H1 (cell line): ENCODE data around the gene TRIM9. TPM values are rescaled to one million over a fixed set of nuclear protein-coding genes. Genes with fewer than 3 reads are reported as not detected.

Experiments
- CTCF ChIA-PET: fragments of 300-600 bp; sonication (Branson Sonifier 250); formaldehyde crosslinking; loops from one replicate; lab custom pipeline; 2021; ENCODE audit not compliant: partially characterized antibody; lab: Charles Lee
- POLR2A ChIA-PET: fragments of 300-600 bp; sonication (Branson Sonifier 250); formaldehyde crosslinking; loops from one replicate; lab custom pipeline; 2021; ENCODE audit warnings: inconsistent platforms; ENCODE audit not compliant: partially characterized antibody; lab: Charles Lee
- DNase-seq, 2 experiments: peaks; one replicate each; pipeline versions ENCODE4 v3.0.0 to v3.0.0-alpha.2; 2010 to 2022; ENCODE audit warnings: low spot score in 2 of 2, low read depth in 1 of 2, mixed read lengths in 1 of 2
- FAIRE-seq: peaks from 2 replicates; lab custom pipeline; 2011; peaks lifted over from hg19 to GRCh38; lab: Jason Lieb, UNC
- H2AFZ ChIP-seq: 2 replicates; pipeline ENCODE4 v1.8.1; 2012; ENCODE audit warnings: low read length, inconsistent platforms
- H2AK5ac ChIP-seq: 2 replicates; pipeline ENCODE4 v1.6.1; 2013; ENCODE audit warnings: low read depth, low read length
- H2BK120ac ChIP-seq: replicated peaks from 2 replicates; pipeline ENCODE3; 2013; ENCODE audit warnings: low read depth, low read length, inconsistent platforms
- H2BK12ac ChIP-seq: 2 replicates; pipeline ENCODE4 v1.6.1; 2013; ENCODE audit warnings: low read depth, low read length
- H2BK15ac ChIP-seq: 2 replicates; pipeline ENCODE4 v1.6.1; 2013; ENCODE audit warnings: low read length
- H2BK20ac ChIP-seq: 2 replicates; pipeline ENCODE4 v1.6.1; 2013; ENCODE audit warnings: low read length
- H2BK5ac ChIP-seq: 2 replicates; pipeline ENCODE4 v1.6.1; 2013; ENCODE audit warnings: low read depth, low read length
- H3K14ac ChIP-seq: 2 replicates; pipeline ENCODE4 v1.6.1; 2013; ENCODE audit warnings: inconsistent platforms; ENCODE audit not compliant: insufficient read length
- H3K18ac ChIP-seq: 2 replicates; pipeline ENCODE4 v1.6.1; 2013; ENCODE audit warnings: low read length; ENCODE audit errors: extremely low read depth
- H3K23ac ChIP-seq: 2 replicates; pipeline ENCODE4 v1.6.1; 2013; ENCODE audit warnings: inconsistent platforms; ENCODE audit not compliant: insufficient read length
- H3K23me2 ChIP-seq: 2 replicates; pipeline ENCODE4 v1.6.1; 2013; ENCODE audit warnings: low read depth, low read length
- H3K27ac ChIP-seq: 2 replicates; pipeline ENCODE4 v1.6.1; 2011; ENCODE audit warnings: low read depth, low read length, inconsistent platforms
- H3K27me3 ChIP-seq, 4 experiments: replicated peaks in 1 of 4; 1 replicate in 1 of 4; 2 replicates in 3 of 4; pipeline versions ENCODE4 v1.6.1 to v1.8.1; 2011 to 2013; ENCODE audit warnings: low read length in 3 of 4, mild to moderate bottlenecking in 3 of 4, inconsistent platforms in 2 of 4, mixed read lengths in 2 of 4, moderate library complexity in 1 of 4; ENCODE audit not compliant: control insufficient read depth in 3 of 4, insufficient read depth in 3 of 4; ENCODE audit errors: extremely low read depth in 1 of 4
- H3K36me3 ChIP-seq, 4 experiments: 2 replicates each; pipeline versions ENCODE4 v1.6.1 to v1.8.1; 2011 to 2013; ENCODE audit warnings: mild to moderate bottlenecking in 4 of 4, low read length in 3 of 4, moderate library complexity in 2 of 4, control low read depth in 1 of 4, inconsistent platforms in 1 of 4; ENCODE audit not compliant: insufficient read depth in 4 of 4, control insufficient read depth in 2 of 4
- H3K4ac ChIP-seq: replicated peaks from 2 replicates; pipeline ENCODE3; 2013; ENCODE audit warnings: low read length, low read depth, mixed read lengths, inconsistent platforms; ENCODE audit not compliant: insufficient read length
- H3K4me1 ChIP-seq, 4 experiments: replicated peaks in 1 of 4; 1 replicate in 1 of 4; 2 replicates in 3 of 4; pipeline versions ENCODE4 v1.6.1 to v1.8.1; 2011 to 2013; ENCODE audit warnings: low read length in 3 of 4, inconsistent platforms in 2 of 4, mixed read lengths in 1 of 4; ENCODE audit not compliant: insufficient read depth in 4 of 4, control insufficient read depth in 3 of 4
- H3K4me2 ChIP-seq, 2 experiments: 2 replicates each; pipeline versions ENCODE4 v1.6.1 to v1.8.1; 2011 to 2013; ENCODE audit warnings: low read depth in 2 of 2, low read length in 2 of 2, control low read depth in 1 of 2, inconsistent platforms in 1 of 2, mild to moderate bottlenecking in 1 of 2; ENCODE audit not compliant: insufficient read depth in 1 of 2
- H3K4me3 ChIP-seq, 4 experiments: fragments of 200-600, 300-600 bp in 1 of 4; sonication (generic), shearing (Covaris generic), sonication (Bioruptor Twin) in 1 of 4; 2 replicates each; pipeline versions ENCODE4 v1.5.1 to v1.8.1; 2011 to 2016; ENCODE audit warnings: low read length in 4 of 4, low read depth in 3 of 4, control low read depth in 2 of 4, inconsistent platforms in 2 of 4, mild to moderate bottlenecking in 2 of 4, mixed read lengths in 1 of 4, moderate library complexity in 1 of 4; ENCODE audit not compliant: insufficient read depth in 2 of 4; ENCODE audit errors: extremely low read depth in 1 of 4
- H3K56ac ChIP-seq: replicated peaks from 2 replicates; pipeline ENCODE3; 2013; ENCODE audit warnings: low read depth, mild to moderate bottlenecking, mixed read lengths, low read length, inconsistent platforms; ENCODE audit not compliant: insufficient read length
- H3K79me1 ChIP-seq: 2 replicates; pipeline ENCODE4 v1.6.1; 2013; ENCODE audit warnings: low read depth, low read length, control low read depth
- H3K79me2 ChIP-seq, 2 experiments: 2 replicates each; pipeline versions ENCODE4 v1.6.1 to v1.8.1; 2012 to 2013; ENCODE audit warnings: low read length in 2 of 2, mild to moderate bottlenecking in 2 of 2, inconsistent platforms in 1 of 2; ENCODE audit not compliant: insufficient read depth in 2 of 2, control insufficient read depth in 1 of 2
- H3K9ac ChIP-seq, 4 experiments: replicated peaks in 1 of 4; 1 replicate in 1 of 4; 2 replicates in 3 of 4; pipeline versions ENCODE4 v1.6.1 to v1.8.1; 2011 to 2013; ENCODE audit warnings: low read depth in 3 of 4, low read length in 3 of 4, control low read depth in 2 of 4, mild to moderate bottlenecking in 2 of 4, moderate library complexity in 2 of 4, inconsistent platforms in 1 of 4; ENCODE audit errors: extremely low read depth in 1 of 4
- H3K9me3 ChIP-seq, 2 experiments: 2 replicates each; pipeline versions ENCODE4 v1.6.1 to v1.8.1; 2012 to 2013; ENCODE audit warnings: mild to moderate bottlenecking in 2 of 2, moderate library complexity in 2 of 2, control low read depth in 1 of 2, inconsistent platforms in 1 of 2, low read depth in 1 of 2, low read length in 1 of 2, mixed read lengths in 1 of 2; ENCODE audit not compliant: insufficient read depth in 2 of 2
- H4K20me1 ChIP-seq, 2 experiments: replicated peaks in 1 of 2; 2 replicates each; pipeline versions ENCODE3 to v1.8.1; 2011 to 2013; ENCODE audit warnings: inconsistent platforms in 2 of 2, low read length in 2 of 2, mild to moderate bottlenecking in 1 of 2; ENCODE audit not compliant: insufficient read depth in 2 of 2, control insufficient read depth in 1 of 2
- H4K5ac ChIP-seq: 2 replicates; pipeline ENCODE4 v1.6.1; 2013; ENCODE audit warnings: low read length, low read depth, mixed read lengths, inconsistent platforms; ENCODE audit not compliant: insufficient read length
- H4K8ac ChIP-seq: 2 replicates; pipeline ENCODE4 v1.8.0; 2013; ENCODE audit warnings: mild to moderate bottlenecking, moderate library complexity, low read length, inconsistent platforms; ENCODE audit not compliant: insufficient read depth; ENCODE audit errors: extremely low read depth
- H4K91ac ChIP-seq: replicated peaks from 2 replicates; pipeline ENCODE3; 2013; ENCODE audit warnings: low read length, mixed read lengths, inconsistent platforms; ENCODE audit not compliant: insufficient read length
- GABPA ChIP-seq: IDR thresholded peaks from 2 replicates; pipeline ENCODE4 v1.6.1; 2011; ENCODE audit warnings: mild to moderate bottlenecking, low read length, moderate library complexity, borderline replicate concordance; ENCODE audit not compliant: insufficient read depth
- YY1 ChIP-seq: IDR thresholded peaks from 2 replicates; pipeline ENCODE4 v1.6.1; 2011; ENCODE audit warnings: low read depth, mild to moderate bottlenecking, low read length
- WGBS, 2 experiments: shearing (Covaris generic) in 1 of 2; methylation state at CpG; one replicate each; pipeline versions ENCODE4 v1.1.6 to v1.1.7; 2013 to 2015; ENCODE audit warnings: low lambda C conversion rate in 2 of 2, mixed read lengths in 2 of 2, inconsistent platforms in 1 of 2, low coverage in 1 of 2, missing lambda C conversion rate in 1 of 2; ENCODE audit not compliant: insufficient replicate concordance in 2 of 2, insufficient coverage in 1 of 2, insufficient read length in 1 of 2; ENCODE audit errors: extremely low coverage in 1 of 2, missing lambda C conversion rate in 1 of 2; 5-methylcytosine and 5-hydroxymethylcytosine counted together
- polyA plus RNA-seq, 7 experiments: library from polyadenylated mRNA; depleted of rRNA in 3 of 7; stranded (reverse) in 5 of 7; unstranded in 2 of 7; fragments of >200 nt in 5 of 7; fragments of 200-250 nt in 2 of 7; gene quantifications; 1 replicate in 5 of 7; 2 replicates in 1 of 7; 4 replicates in 1 of 7; pipeline versions ENCODE4 v1.2.1 to v1.2.3, GENCODE V29; 2011 to 2013; ENCODE audit warnings: missing spikeins in 2 of 7, mixed read lengths in 2 of 7
- total RNA-seq: library from RNA; stranded (reverse); fragmentation: NEBNext Ultra II Directional; extraction: Animal tissue kit (Norgen Biotek cat#: 25700); gene quantifications from 2 replicates; pipeline ENCODE4 v1.2.1, GENCODE V29; 2021

Gene TRIM9
- total and polyA plus RNA-seq, 2 of the 8 experiments (the other 6 are each of a cell fraction or from before 2014, with no cell fraction given) = 2.7 to 5.4 TPM

- Histone ChIP-seq H2BK12ac (no peak overlapping the region), H4K5ac (no peak overlapping the region), H3K14ac (no peak overlapping the region), H2BK20ac (no peak overlapping the region), H3K4ac (no peak overlapping the region), H2BK120ac (no peak overlapping the region), H2BK5ac (no peak overlapping the region), H3K36me3 (no peaks in the 10 kb centered on the region), H3K79me2 (no peaks in the 10 kb centered on the region), H3K9ac (no peak overlapping the region), H3K27ac (no peak overlapping the region), H4K8ac (no peak overlapping the region), H3K23ac (no peak overlapping the region), H3K56ac (no peak overlapping the region), H2AK5ac (no peak overlapping the region), H3K9me3 (no peaks in the 10 kb centered on the region), H4K20me1 (no peaks in the 10 kb centered on the region), H2BK15ac (no peak overlapping the region), H4K91ac (no peak overlapping the region), H3K79me1 (no peaks in the 10 kb centered on the region), H2AFZ (no peak overlapping the region), H3K18ac (no peak overlapping the region), H3K27me3 (no peaks in the 10 kb centered on the region), H3K4me2 (no peak overlapping the region), H3K4me3 (no peak overlapping the region), H3K23me2 (no peaks in the 10 kb centered on the region), H3K4me1 (peaks cover 0 to 4% (median 2%) of the 10 kb centered on the region in 4 experiments; a peak in 2 of 7 replicates)
- FAIRE-seq = no peak
- no peak for TF ChIP-seq YY1
- no peak for TF ChIP-seq GABPA
- CTCF ChIA-PET = interaction anchor here (1.3 kb wide), 1 partner anchor 14 kb away, joined by 3 read pairs; no protein-coding TSS in a partner anchor
- no peak for DNase-seq
- 80% methylated on average over 2 of the region's 2 CpGs; no CpG with 5 or more reads in 1 of the 2 experiments for WGBS, 2 experiments
- POLR2A ChIA-PET = no interaction called here
Observed at GRCh38 chr14:51086044-51086443, 8.9 kb downstream of the TRIM9 start.
